ENCODE data around the gene KCNJ4. TPM values are rescaled to one million over a fixed set of nuclear protein-coding genes. Genes with fewer than 3 reads are reported as not detected.

The KCNJ4 gene
- total and polyA plus RNA-seq, 8 donors, result not detected

GRCh38 chr22:38464992-38465672 is 10.1 kb upstream of the KCNJ4 start:
- intact Hi-C loops (cut with DNase I), result no loop called here
- no peaks in the 10 kb centered on the region for H3K36me3 ChIP-seq
- no peaks in the 10 kb centered on the region for H3K27me3 ChIP-seq
- TF ChIP-seq CTCF (IDR thresholded peaks at IDR 0.05), result no peak
- DNase-seq (peak in 2 of 6 donors; percentile 21 to 27), ATAC-seq (no peak), FAIRE-seq (no peak)
- no peak overlapping the region for H3K4me3 ChIP-seq
- no peaks in the 10 kb centered on the region for H3K9me3 ChIP-seq
- 80 to 82% methylated on average over 10 of the region's 10 CpGs for WGBS, 2 donors
- peaks cover 0 to 8% (median 0%) of the 10 kb centered on the region in 3 donors for H3K4me1 ChIP-seq
- H3K27ac ChIP-seq, result no peak overlapping the region

GRCh38 chr22:38462960-38463784 is 8.2 kb upstream of the KCNJ4 start:
- H3K27me3 ChIP-seq, result no peaks in the 10 kb centered on the region
- ATAC-seq, result peak in 3 of 4 donors; percentile 6 to 36 (median 27)
- 45 to 46% methylated on average over 28 of the region's 28 CpGs for WGBS, 2 donors

GRCh38 chr22:38461414-38462081 is 6.5 kb upstream of the KCNJ4 start:
- intact Hi-C loops (cut with DNase I), result no loop called here
- H3K9me3 ChIP-seq, result no peaks in the 10 kb centered on the region
- no peak overlapping the region for H3K27ac ChIP-seq
- DNase-seq (peak; percentile 78 to 90 (median 84)), FAIRE-seq (no peak), ATAC-seq (peak; percentile 85 to 92 (median 91))
- TF ChIP-seq CTCF (IDR thresholded peaks at IDR 0.05), result no peak
- 12 to 14% methylated on average over 49 to 51 of the region's 51 CpGs for WGBS, 2 donors
- no peaks in the 10 kb centered on the region for H3K27me3 ChIP-seq
- H3K4me1 ChIP-seq, result peaks cover 0 to 5% (median 0%) of the 10 kb centered on the region in 3 donors
- no peaks in the 10 kb centered on the region for H3K36me3 ChIP-seq
- H3K4me3 ChIP-seq, result peak overlapping the region in 2 of 4 donors; percentile 12 to 23

More at GRCh38 chr22:38462960-38463784, 8.2 kb upstream of the KCNJ4 start:
- peaks cover 0 to 5% (median 0%) of the 10 kb centered on the region in 3 donors for H3K4me1 ChIP-seq
- no peak overlapping the region for H3K27ac ChIP-seq
- intact Hi-C loops (cut with DNase I), result no loop called here
- no peaks in the 10 kb centered on the region for H3K9me3 ChIP-seq
- H3K36me3 ChIP-seq, result no peaks in the 10 kb centered on the region
- FAIRE-seq (no peak), DNase-seq (peak in 4 of 6 donors; percentile 28 to 74 (median 54))
- no peak for TF ChIP-seq CTCF (IDR thresholded peaks at IDR 0.05)
- H3K4me3 ChIP-seq, result no peak overlapping the region

GRCh38 chr22:38461057-38461413 is 6.0 kb upstream of the KCNJ4 start:
- TF ChIP-seq CTCF (IDR thresholded peaks at IDR 0.05), result no peak
- Histone ChIP-seq H3K27ac (no peak overlapping the region), H3K36me3 (no peaks in the 10 kb centered on the region), H3K4me3 (peak overlapping the region in 2 of 4 donors; percentile 12 to 23), H3K4me1 (peaks cover 0 to 5% (median 0%) of the 10 kb centered on the region in 3 donors), H3K9me3 (no peaks in the 10 kb centered on the region), H3K27me3 (no peaks in the 10 kb centered on the region)
- intact Hi-C loops (cut with DNase I), result no loop called here
- WGBS, 2 donors, result 49% methylated on average over 9 of the region's 9 CpGs
- FAIRE-seq, result no peak
- ATAC-seq, result peak in 3 of 4 donors; percentile 18 to 27 (median 22)
- no peak for DNase-seq

Measured in pancreas (tissue), 10 donors.